DOHH2 (cell line): ENCODE data around the gene B4GALT3.

ENCODE experiments used
- H3F3A ChIP-seq: fragments of 200-600 bp; sonication (generic), shearing (Covaris generic); 2 replicates; pipeline ENCODE4 v1.6.0; 2016; ENCODE audit warnings: antibody characterized with exemption, mild to moderate bottlenecking; ENCODE audit not compliant: control insufficient read depth, insufficient read depth
- H3K27ac ChIP-seq: fragments of 200-600 bp; sonication (generic); 2 replicates; pipeline ENCODE4 v1.5.1; 2014; ENCODE audit warnings: low read depth, mild to moderate bottlenecking, low read length, moderate library complexity
- H3K27me3 ChIP-seq: fragments of 200-600 bp; sonication (generic); 2 replicates; pipeline ENCODE4 v1.6.1; 2014; ENCODE audit warnings: mild to moderate bottlenecking, low read length, mixed read lengths; ENCODE audit not compliant: control insufficient read depth
- H3K36me3 ChIP-seq: fragments of 200-600 bp; sonication (generic); 2 replicates; pipeline ENCODE4 v1.6.1; 2014; ENCODE audit warnings: mild to moderate bottlenecking, low read length, moderate library complexity, mixed read lengths; ENCODE audit not compliant: control insufficient read depth
- H3K4me1 ChIP-seq: fragments of 200-600 bp; sonication (generic); 2 replicates; pipeline ENCODE4 v1.6.1; 2014; ENCODE audit warnings: mild to moderate bottlenecking, low read length, mixed read lengths; ENCODE audit not compliant: control insufficient read depth
- H3K4me2 ChIP-seq: fragments of 200-600 bp; sonication (generic); 2 replicates; pipeline ENCODE4 v1.6.0; 2014; ENCODE audit warnings: mild to moderate bottlenecking, low read length, moderate library complexity
- H3K4me3 ChIP-seq: fragments of 200-600 bp; sonication (generic); 2 replicates; pipeline ENCODE4 v1.5.1; 2014; ENCODE audit warnings: mild to moderate bottlenecking, low read length, mixed read lengths
- H3K79me2 ChIP-seq: fragments of 200-600 bp; sonication (generic); 2 replicates; pipeline ENCODE4 v1.6.1; 2014; ENCODE audit warnings: mild to moderate bottlenecking, low read length, mixed read lengths; ENCODE audit not compliant: control insufficient read depth
- H3K9me2 ChIP-seq: fragments of 200-600 bp; sonication (generic); replicated peaks from 2 replicates; pipeline ENCODE4 v1.6.1; 2014; ENCODE audit warnings: mild to moderate bottlenecking, low read length, mixed read lengths; ENCODE audit not compliant: control insufficient read depth
- H3K9me3 ChIP-seq: fragments of 200-600 bp; sonication (generic); 2 replicates; pipeline ENCODE4 v1.6.1; 2014; ENCODE audit warnings: antibody characterized with exemption, low read length, mixed read lengths; ENCODE audit not compliant: control insufficient read depth, insufficient read depth
- H4K20me1 ChIP-seq: fragments of 200-600 bp; sonication (generic); 2 replicates; pipeline ENCODE4 v1.6.0; 2014; ENCODE audit warnings: low read depth, mild to moderate bottlenecking, antibody characterized with exemption, low read length, moderate library complexity; ENCODE audit not compliant: control insufficient read depth, insufficient read depth
- EZH2phosphoT487 ChIP-seq: fragments of 200-600 bp; sonication (generic); IDR thresholded peaks from 2 replicates; pipeline ENCODE4 v1.6.1; 2017; ENCODE audit warnings: borderline replicate concordance, mild to moderate bottlenecking, antibody characterized with exemption, low read length, moderate library complexity, mixed read lengths
- TF ChIP-seq, protein P1 (sequence below): fragments of 200-600 bp; sonication (generic); IDR thresholded peaks from one replicate; pipeline ENCODE4 v1.5.1; 2014; ENCODE audit warnings: antibody characterized with exemption, mild to moderate bottlenecking, low read depth, low read length; ENCODE audit not compliant: poor library complexity, severe bottlenecking

The B4GALT3 gene

DNA sequence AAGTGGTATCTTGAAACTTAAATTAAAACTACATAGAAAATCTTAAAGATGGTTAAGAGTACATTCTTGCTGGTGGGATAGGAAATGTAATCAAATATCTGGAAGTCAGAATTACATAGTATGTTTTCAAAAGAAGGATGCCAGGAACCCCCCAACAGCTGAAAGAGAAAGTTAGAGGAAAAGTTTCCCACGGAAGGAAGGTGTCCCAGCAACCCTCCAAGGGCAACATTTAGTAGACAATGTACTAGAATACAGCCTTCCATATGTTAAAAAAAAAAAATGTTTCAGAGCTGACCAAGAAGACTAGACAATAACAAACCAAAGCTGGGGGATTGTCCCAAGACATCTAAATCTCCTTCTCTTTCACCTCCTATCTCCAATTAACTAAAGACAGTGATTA is 47.0 kb downstream of the B4GALT3 start:
- H3F3A ChIP-seq = no peaks in the 10 kb centered on the region; the same call in 1 of the 2 replicates
- no peaks in the 10 kb centered on the region for H3K9me2 ChIP-seq
- H3K27me3 ChIP-seq = no peaks in the 10 kb centered on the region
- H3K27ac ChIP-seq = no peak overlapping the region
- H3K4me1 ChIP-seq = peaks cover 23% of the 10 kb centered on the region
- TF ChIP-seq EZH2phosphoT487 = no peak
- TF ChIP-seq, protein P1, sequence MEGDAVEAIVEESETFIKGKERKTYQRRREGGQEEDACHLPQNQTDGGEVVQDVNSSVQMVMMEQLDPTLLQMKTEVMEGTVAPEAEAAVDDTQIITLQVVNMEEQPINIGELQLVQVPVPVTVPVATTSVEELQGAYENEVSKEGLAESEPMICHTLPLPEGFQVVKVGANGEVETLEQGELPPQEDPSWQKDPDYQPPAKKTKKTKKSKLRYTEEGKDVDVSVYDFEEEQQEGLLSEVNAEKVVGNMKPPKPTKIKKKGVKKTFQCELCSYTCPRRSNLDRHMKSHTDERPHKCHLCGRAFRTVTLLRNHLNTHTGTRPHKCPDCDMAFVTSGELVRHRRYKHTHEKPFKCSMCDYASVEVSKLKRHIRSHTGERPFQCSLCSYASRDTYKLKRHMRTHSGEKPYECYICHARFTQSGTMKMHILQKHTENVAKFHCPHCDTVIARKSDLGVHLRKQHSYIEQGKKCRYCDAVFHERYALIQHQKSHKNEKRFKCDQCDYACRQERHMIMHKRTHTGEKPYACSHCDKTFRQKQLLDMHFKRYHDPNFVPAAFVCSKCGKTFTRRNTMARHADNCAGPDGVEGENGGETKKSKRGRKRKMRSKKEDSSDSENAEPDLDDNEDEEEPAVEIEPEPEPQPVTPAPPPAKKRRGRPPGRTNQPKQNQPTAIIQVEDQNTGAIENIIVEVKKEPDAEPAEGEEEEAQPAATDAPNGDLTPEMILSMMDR = no peak
- H4K20me1 ChIP-seq = no peaks in the 10 kb centered on the region
- peaks cover 63% of the 10 kb centered on the region for H3K79me2 ChIP-seq
- H3K4me3 ChIP-seq = no peak overlapping the region
- H3K9me3 ChIP-seq = no peaks in the 10 kb centered on the region
- 0 out of 2 replicates have a peak overlapping the region, but pooled peaks have one; percentile 78 for H3K4me2 ChIP-seq
- H3K36me3 ChIP-seq = peaks cover 53% of the 10 kb centered on the region

DNA sequence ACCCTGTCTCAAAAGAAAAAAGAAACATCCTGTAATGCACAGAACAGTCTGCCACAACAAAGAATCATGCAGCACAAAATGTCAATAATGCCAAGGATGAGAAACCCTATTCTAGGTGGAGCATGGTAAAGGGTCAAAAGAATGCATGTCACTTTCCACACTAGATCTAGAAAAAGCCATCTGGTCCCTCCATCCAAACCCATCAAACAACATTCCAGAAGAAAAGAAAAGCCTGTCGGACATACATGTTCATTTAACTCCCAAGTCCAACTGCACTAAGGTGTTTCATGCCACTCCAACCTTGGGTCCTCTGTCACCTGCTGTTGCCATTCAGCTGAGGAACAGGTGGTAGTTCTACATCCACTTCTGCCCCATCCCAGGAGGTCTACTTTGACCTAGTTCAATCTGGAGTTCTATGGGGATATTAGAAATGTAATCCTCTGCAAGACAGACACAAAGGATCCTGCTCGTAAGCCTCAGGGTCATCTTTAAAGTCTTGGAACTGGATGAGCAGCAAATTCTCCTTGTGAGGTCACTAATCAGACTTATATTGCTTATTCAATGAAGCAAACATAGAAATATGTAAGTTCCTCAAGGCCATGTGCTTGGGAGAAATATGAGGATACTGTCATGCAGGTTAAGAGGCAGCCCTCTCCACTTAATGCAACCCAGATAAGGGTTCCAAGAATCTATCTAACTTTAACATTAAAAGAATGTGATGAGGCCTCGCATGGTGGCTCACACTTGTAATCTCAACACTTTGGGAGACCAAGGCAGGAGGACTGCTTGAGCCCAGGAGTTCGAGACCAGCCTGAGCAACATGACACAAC is 48.5 kb downstream of the B4GALT3 start:
- peaks cover 64% of the 10 kb centered on the region for H3K36me3 ChIP-seq

DNA sequence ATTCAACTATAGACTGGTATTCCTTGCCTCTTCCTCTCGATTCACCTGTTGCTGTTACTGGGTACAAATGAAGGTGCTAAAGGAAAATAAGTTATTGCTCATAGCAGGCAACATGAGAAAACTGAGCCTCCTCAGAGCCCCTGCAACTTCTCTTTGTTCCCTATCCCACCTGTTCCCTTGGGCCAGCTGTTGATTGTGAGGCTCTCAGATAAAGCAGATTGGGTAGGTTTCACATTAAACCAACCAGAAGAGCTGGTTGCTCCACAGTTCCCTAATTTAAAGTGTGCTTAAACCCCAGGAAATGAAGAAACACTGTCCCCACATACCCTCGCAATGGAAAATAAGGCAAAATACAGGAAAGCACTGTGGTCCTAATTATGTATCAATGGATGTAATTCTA is 49.7 kb downstream of the B4GALT3 start:
- H3K4me1 ChIP-seq = peaks cover 14% of the 10 kb centered on the region
- no peaks in the 10 kb centered on the region for H3K27me3 ChIP-seq
- no peaks in the 10 kb centered on the region for H3K9me2 ChIP-seq
- H3K4me3 ChIP-seq = no peak overlapping the region
- no peak overlapping the region for H3K4me2 ChIP-seq
- H3K36me3 ChIP-seq = peaks cover 69% of the 10 kb centered on the region
- TF ChIP-seq EZH2phosphoT487 = no peak
- TF ChIP-seq, protein P1 = no peak
- H3K27ac ChIP-seq = no peak overlapping the region
- H4K20me1 ChIP-seq = no peaks in the 10 kb centered on the region
- peaks cover 38% of the 10 kb centered on the region for H3K79me2 ChIP-seq
- no peaks in the 10 kb centered on the region for H3K9me3 ChIP-seq
- peaks cover 1% of the 10 kb centered on the region; the same call in 1 of the 2 replicates for H3F3A ChIP-seq

More for the DNA sequence above, 48.5 kb downstream of the B4GALT3 start:
- H3K9me2 ChIP-seq = no peaks in the 10 kb centered on the region
- H3K9me3 ChIP-seq = no peaks in the 10 kb centered on the region
- H3K27ac ChIP-seq = no peak overlapping the region
- peaks cover 19% of the 10 kb centered on the region for H3K4me1 ChIP-seq
- TF ChIP-seq, protein P1 = no peak
- TF ChIP-seq EZH2phosphoT487 = no peak
- H3F3A ChIP-seq = no peaks in the 10 kb centered on the region; the same call in 1 of the 2 replicates
- no peaks in the 10 kb centered on the region for H3K27me3 ChIP-seq
- peaks cover 49% of the 10 kb centered on the region for H3K79me2 ChIP-seq
- H3K4me2 ChIP-seq = no peak overlapping the region
- no peak overlapping the region for H3K4me3 ChIP-seq
- no peaks in the 10 kb centered on the region for H4K20me1 ChIP-seq
